GM12878 (cell line): ENCODE data around the gene FLT3LG. TPM values are rescaled to one million over a fixed set of nuclear protein-coding genes. Genes with fewer than 3 reads are reported as not detected.
A peak's percentile ranks its signal among the peaks of the same experiment; 100 is the strongest.

Experiments used
- ATAC-seq: fragments of 200-7000 bp; cut with Tn5 transposase; 3 replicates; pipeline ENCODE4 v1.9.1; 2020; ENCODE audit warnings: mild to moderate bottlenecking, moderate library complexity
- BruUV-seq: library from RNA; stranded (reverse); fragments of 400-500 nt; replicated peaks from 2 replicates; lab custom pipeline; 2021; lab: Mats Ljungman, UMichigan
- CTCF ChIA-PET: fragments of 300-600 bp; sonication (Branson Sonifier 250); formaldehyde crosslinking; extraction: SDS; loops from one replicate; lab custom pipeline; 2021; ENCODE audit warnings: inconsistent platforms; lab: Yijun Ruan, JAX
- POLR2A ChIA-PET: fragments of 350-600 bp; formaldehyde crosslinking; extraction: SDS; loops from one replicate; lab custom pipeline; 2021; ENCODE audit warnings: inconsistent platforms; lab: Charles Lee
- RAD21 ChIA-PET: fragments of 300-600 bp; sonication (Branson Sonifier 250); formaldehyde crosslinking; loops from one replicate; lab custom pipeline; 2023; ENCODE audit warnings: antibody characterized with exemption; ENCODE audit not compliant: unreplicated experiment; lab: Charles Lee
- SMC1A ChIA-PET: fragments of 300-600 bp; sonication (Branson Sonifier 250); formaldehyde crosslinking; loops from one replicate; lab custom pipeline; 2023; ENCODE audit not compliant: unreplicated experiment, uncharacterized antibody; lab: Charles Lee
- DNase-seq: peaks from one replicate; pipeline ENCODE4 v3.0.0-alpha.2; 2011; ENCODE audit warnings: low read depth, low spot score
- FAIRE-seq: peaks from 3 replicates; lab custom pipeline; 2011; peaks lifted over from hg19 to GRCh38; lab: Jason Lieb, UNC
- H2AFZ ChIP-seq: 2 replicates; pipeline ENCODE4 v1.6.0; 2011; ENCODE audit warnings: low read depth, low read length, control low read depth; ENCODE audit not compliant: control insufficient read depth
- H3K27ac ChIP-seq: 2 replicates; pipeline ENCODE4 v1.5.1; 2011; ENCODE audit warnings: control low read depth; ENCODE audit not compliant: control insufficient read depth, insufficient read depth
- H3K27me3 ChIP-seq, 2 experiments: replicated peaks in 1 of 2; 2 replicates each; pipeline versions ENCODE4 v1.6.0 to v1.6.1; 2011; ENCODE audit warnings: low read length in 1 of 2; ENCODE audit not compliant: control insufficient read depth in 2 of 2, insufficient read depth in 2 of 2
- H3K36me3 ChIP-seq, 2 experiments: 2 replicates each; pipeline ENCODE4 v1.5.1; 2011; ENCODE audit warnings: low read length in 1 of 2; ENCODE audit not compliant: control insufficient read depth in 2 of 2, insufficient read depth in 2 of 2
- H3K4me1 ChIP-seq: 2 replicates; pipeline ENCODE4 v1.6.1; 2011; ENCODE audit warnings: mild to moderate bottlenecking, low read length, moderate library complexity, mixed read lengths; ENCODE audit not compliant: control insufficient read depth, insufficient read depth
- H3K4me2 ChIP-seq: 2 replicates; pipeline ENCODE4 v1.6.0; 2011; ENCODE audit warnings: control low read depth; ENCODE audit not compliant: control insufficient read depth, insufficient read depth
- H3K4me3 ChIP-seq: fragments of 200-600 bp; sonication (generic); 2 replicates; pipeline ENCODE4 v1.5.1; 2016
- H3K79me2 ChIP-seq: 2 replicates; pipeline ENCODE4 v1.6.0; 2011; ENCODE audit warnings: low read length; ENCODE audit not compliant: control insufficient read depth, insufficient read depth
- H3K9ac ChIP-seq: 2 replicates; pipeline ENCODE4 v1.8.0; 2011; ENCODE audit warnings: low read length, control low read depth, mixed read lengths; ENCODE audit not compliant: control insufficient read depth, insufficient read depth
- H3K9me3 ChIP-seq: replicated peaks from 3 replicates; pipeline ENCODE4 v1.5.1; 2011; ENCODE audit warnings: mild to moderate bottlenecking, low read length; ENCODE audit not compliant: control insufficient read depth, insufficient read depth
- H4K20me1 ChIP-seq: 2 replicates; pipeline ENCODE4 v1.6.0; 2011; ENCODE audit not compliant: control insufficient read depth, insufficient read depth
- BMI1 ChIP-seq: fragments of 450-650 bp; IDR thresholded peaks from 2 replicates; pipeline ENCODE4 v1.6.1; 2016; ENCODE audit warnings: mild to moderate bottlenecking, moderate library complexity, borderline replicate concordance
- CBFB ChIP-seq: IDR thresholded peaks from 2 replicates; pipeline ENCODE4 v1.6.1; 2016; ENCODE audit warnings: antibody characterized with exemption, low read depth
- EED ChIP-seq: sonication (generic); IDR thresholded peaks from 2 replicates; pipeline ENCODE4 v1.6.1; 2016; ENCODE audit warnings: antibody characterized with exemption, low read depth
- IRF4 ChIP-seq: IDR thresholded peaks from 2 replicates; pipeline ENCODE4 v1.6.1; 2011; ENCODE audit warnings: low read depth, low read length
- MEF2A ChIP-seq: IDR thresholded peaks from 2 replicates; pipeline ENCODE4 v1.6.1; 2011; ENCODE audit warnings: low read depth, mild to moderate bottlenecking, low read length, moderate library complexity; ENCODE audit not compliant: insufficient read depth
- MEF2B ChIP-seq: fragments of 450-650 bp; IDR thresholded peaks from 2 replicates; pipeline ENCODE4 v1.6.1; 2018; ENCODE audit warnings: mild to moderate bottlenecking, moderate library complexity; ENCODE audit not compliant: partially characterized antibody, poor library complexity, severe bottlenecking
- NFIC ChIP-seq: IDR thresholded peaks from 2 replicates; pipeline ENCODE4 v1.6.1; 2012; ENCODE audit warnings: low read depth, mild to moderate bottlenecking, inconsistent platforms, low read length, moderate library complexity
- PAX8 ChIP-seq: fragments of 450-650 bp; IDR thresholded peaks from 2 replicates; pipeline ENCODE4 v1.6.1; 2017; ENCODE audit warnings: mild to moderate bottlenecking, moderate library complexity
- SUZ12 ChIP-seq: fragments of 200-600 bp; sonication (generic); IDR thresholded peaks from one replicate; pipeline ENCODE4 v1.6.1; 2018; ENCODE audit warnings: antibody characterized with exemption, mild to moderate bottlenecking; ENCODE audit not compliant: unreplicated experiment
- WRNIP1 ChIP-seq: IDR thresholded peaks from 2 replicates; pipeline ENCODE4 v1.6.1; 2011; ENCODE audit warnings: low read depth, low read length, improper control_type of control experiment, borderline replicate concordance
- YY1 ChIP-seq: IDR thresholded peaks from 2 replicates; pipeline ENCODE4 v1.6.1; 2011; ENCODE audit warnings: low read depth, mild to moderate bottlenecking, low read length
- ZSCAN29 ChIP-seq: fragments of 450-650 bp; IDR thresholded peaks from 2 replicates; pipeline ENCODE4 v1.6.1; 2017; ENCODE audit warnings: mild to moderate bottlenecking, moderate library complexity
- WGBS: methylation state at CpG from one replicate; pipeline ENCODE4 v1.1.6; 2016; ENCODE audit warnings: low lambda C conversion rate; ENCODE audit not compliant: insufficient replicate concordance, insufficient coverage; ENCODE audit errors: missing lambda C conversion rate; 5-methylcytosine and 5-hydroxymethylcytosine counted together
- in situ Hi-C: fragments of 300-500 bp; cut with MboI; formaldehyde crosslinking; loops from 9 replicates; pipeline ENCODE4 v1.14.3; 2018; ENCODE audit warnings: mixed read lengths
- intact Hi-C: fragments of 100-400 bp; cut with micrococcal nuclease; formaldehyde crosslinking; loops from one replicate; pipeline ENCODE4 v1.14.2; 2022; ENCODE audit not compliant: unreplicated experiment
- polyA plus RNA-seq, 11 experiments: library from polyadenylated mRNA; depleted of rRNA in 4 of 11; unstranded in 6 of 11; stranded (reverse) in 5 of 11; fragments of >200 nt; fragmentation: Nextera tagmentation in 4 of 11; fragmentation: Illumina TruSeq in 1 of 11; extraction: Ambion mirVana in 4 of 11; extraction: Trizol in 1 of 11; gene quantifications; 1 replicate in 1 of 11; 2 replicates in 10 of 11; pipeline versions ENCODE4 v1.2.1 to v1.2.3, GENCODE V29; 2011 to 2016; ENCODE audit warnings: inconsistent platforms in 2 of 11, missing spikeins in 2 of 11, low read depth in 1 of 11
- total RNA-seq, 4 experiments: library from RNA; depleted of rRNA in 3 of 4; stranded (reverse); fragments of >200 nt in 3 of 4; fragmentation: Illumina TruSeq in 1 of 4; extraction: Trizol in 1 of 4; gene quantifications; 2 replicates each; pipeline versions ENCODE4 v1.2.1 to v1.2.3, GENCODE V29; 2013 to 2021
- TF ChIP-seq, protein P1 (sequence below): fragments of 450-650 bp; IDR thresholded peaks from 2 replicates; pipeline ENCODE4 v1.6.1; 2016; ENCODE audit warnings: mild to moderate bottlenecking
- TF ChIP-seq, protein P2 (sequence below): fragments of 150-350 bp; IDR thresholded peaks from 2 replicates; pipeline ENCODE4 v1.6.1; 2014; ENCODE audit warnings: mild to moderate bottlenecking, low read depth, low read length

Gene FLT3LG
- total and polyA plus RNA-seq, 10 of the 15 experiments (the other 5 are each of a cell fraction or from before 2014, with no cell fraction given): 0.68 to 13.1 (median 4.3) TPM

DNA sequence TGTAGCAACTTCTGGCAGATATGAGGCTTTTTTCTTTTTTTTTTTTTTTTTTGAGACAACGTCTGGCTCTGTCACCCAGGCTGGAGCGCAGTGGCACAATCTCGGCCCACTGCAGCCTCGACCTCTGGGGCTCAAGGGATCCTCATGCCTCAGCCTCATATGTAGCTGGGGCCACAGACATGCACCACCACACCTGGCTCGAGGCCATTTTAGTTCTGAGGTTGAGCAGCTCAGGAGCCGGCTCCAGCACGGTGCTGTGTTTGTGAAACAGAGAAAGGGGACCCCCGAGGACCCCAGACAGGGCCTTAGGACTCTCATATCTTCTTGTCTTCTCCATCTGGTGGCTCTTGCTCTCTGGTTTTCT lies 3.4 kb upstream of the FLT3LG start:
- ATAC-seq: peak; percentile 1
- no peak for DNase-seq
- H3K27ac ChIP-seq: peak overlapping the region; percentile 82
- no peak for FAIRE-seq
- in situ Hi-C loops: no loop called here
- no peaks in the 10 kb centered on the region for H4K20me1 ChIP-seq
- peak overlapping the region; percentile 4; the same call in 1 of the 2 replicates for H3K9ac ChIP-seq
- H2AFZ ChIP-seq: peak overlapping the region; percentile 81; the same call in 1 of the 2 replicates
- POLR2A ChIA-PET: interaction anchor here (0.7 to 6.2 kb wide), 12 partner anchors 12 to 120 kb away, joined by 3 to 81 read pairs (median 5); partner anchors contain the start of genes ALDH16A1, PIH1D1 and RPL13A
- CTCF ChIA-PET: interaction anchor here (0.6 to 5.9 kb wide), 31 partner anchors 8 to 244 kb away, joined by 3 to 68 read pairs (median 5); partner anchors contain the start of genes ALDH16A1 and PIH1D1
- peak overlapping the region; percentile 32 for H3K4me2 ChIP-seq
- H3K36me3 ChIP-seq: peaks cover 1 to 2% of the 10 kb centered on the region in 2 experiments; a peak in 2 of 4 replicates
- H3K79me2 ChIP-seq: no peaks in the 10 kb centered on the region
- RAD21 ChIA-PET: interaction anchor here (0.7 to 6.0 kb wide), 18 partner anchors 16 to 373 kb away, joined by 3 to 90 read pairs (median 5); partner anchors contain the start of genes ALDH16A1, CD37, PIH1D1 and PRMT1
- no peaks in the 10 kb centered on the region for H3K27me3 ChIP-seq
- H3K4me1 ChIP-seq: peaks cover 42% of the 10 kb centered on the region
- intact Hi-C loops: loop anchor here (1.0 to 5.0 kb wide), 5 partner anchors 19 to 244 kb away; partner anchors contain the start of gene PIH1D1
- WGBS: 16% methylated on average over 7 of the region's 8 CpGs
- H3K4me3 ChIP-seq: no peak overlapping the region
- no TSS peak for BruUV-seq
- H3K9me3 ChIP-seq: no peaks in the 10 kb centered on the region
- TF ChIP-seq MEF2A: no peak
- no peak for TF ChIP-seq ZSCAN29
- no peak for TF ChIP-seq BMI1
- no peak for TF ChIP-seq EED
- TF ChIP-seq IRF4: no peak
- TF ChIP-seq YY1: no peak
- no peak for TF ChIP-seq SUZ12
- no peak for TF ChIP-seq WRNIP1
- TF ChIP-seq CBFB: no peak
- TF ChIP-seq, protein P1, sequence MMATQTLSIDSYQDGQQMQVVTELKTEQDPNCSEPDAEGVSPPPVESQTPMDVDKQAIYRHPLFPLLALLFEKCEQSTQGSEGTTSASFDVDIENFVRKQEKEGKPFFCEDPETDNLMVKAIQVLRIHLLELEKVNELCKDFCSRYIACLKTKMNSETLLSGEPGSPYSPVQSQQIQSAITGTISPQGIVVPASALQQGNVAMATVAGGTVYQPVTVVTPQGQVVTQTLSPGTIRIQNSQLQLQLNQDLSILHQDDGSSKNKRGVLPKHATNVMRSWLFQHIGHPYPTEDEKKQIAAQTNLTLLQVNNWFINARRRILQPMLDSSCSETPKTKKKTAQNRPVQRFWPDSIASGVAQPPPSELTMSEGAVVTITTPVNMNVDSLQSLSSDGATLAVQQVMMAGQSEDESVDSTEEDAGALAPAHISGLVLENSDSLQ: no peak
- no peak for TF ChIP-seq PAX8
- TF ChIP-seq NFIC: no peak
- TF ChIP-seq, protein P2, sequence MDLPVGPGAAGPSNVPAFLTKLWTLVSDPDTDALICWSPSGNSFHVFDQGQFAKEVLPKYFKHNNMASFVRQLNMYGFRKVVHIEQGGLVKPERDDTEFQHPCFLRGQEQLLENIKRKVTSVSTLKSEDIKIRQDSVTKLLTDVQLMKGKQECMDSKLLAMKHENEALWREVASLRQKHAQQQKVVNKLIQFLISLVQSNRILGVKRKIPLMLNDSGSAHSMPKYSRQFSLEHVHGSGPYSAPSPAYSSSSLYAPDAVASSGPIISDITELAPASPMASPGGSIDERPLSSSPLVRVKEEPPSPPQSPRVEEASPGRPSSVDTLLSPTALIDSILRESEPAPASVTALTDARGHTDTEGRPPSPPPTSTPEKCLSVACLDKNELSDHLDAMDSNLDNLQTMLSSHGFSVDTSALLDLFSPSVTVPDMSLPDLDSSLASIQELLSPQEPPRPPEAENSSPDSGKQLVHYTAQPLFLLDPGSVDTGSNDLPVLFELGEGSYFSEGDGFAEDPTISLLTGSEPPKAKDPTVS: no peak
- no peak for TF ChIP-seq MEF2B
- SMC1A ChIA-PET: interaction anchor here (0.9 to 3.2 kb wide), 15 partner anchors 15 to 243 kb away, joined by 3 to 53 read pairs (median 4); partner anchors contain the start of genes ALDH16A1 and PIH1D1
